Measurements from ENCODE around the gene PCDHA7.
"Not testable (repeated sequence)": the region's sequence is repeated elsewhere in the genome, so short reads cannot be mapped to it uniquely, and the experiment has no call there.

PCDHA7 gene

GRCh38 chr5:140833993-140834392 is at the start of gene PCDHA7:
Gene PCDHA7 (plus strand): TSS chr5:140834269. CDS start chr5:140834384, 115 bp downstream.
- no peak for FAIRE-seq

GRCh38 chr5:140785905-140786686 is 48.0 kb upstream of the PCDHA7 start, which contains the start of gene PCDHA1:
Gene PCDHA1 (plus strand): TSS chr5:140786140.
- no peak for FAIRE-seq

GRCh38 chr5:140787422-140787821 is 46.6 kb upstream of the PCDHA7 start:
- not testable (repeated sequence) for FAIRE-seq

GRCh38 chr5:140787849-140788504 is 46.1 kb upstream of the PCDHA7 start:
- FAIRE-seq = not testable (repeated sequence)

DNA sequence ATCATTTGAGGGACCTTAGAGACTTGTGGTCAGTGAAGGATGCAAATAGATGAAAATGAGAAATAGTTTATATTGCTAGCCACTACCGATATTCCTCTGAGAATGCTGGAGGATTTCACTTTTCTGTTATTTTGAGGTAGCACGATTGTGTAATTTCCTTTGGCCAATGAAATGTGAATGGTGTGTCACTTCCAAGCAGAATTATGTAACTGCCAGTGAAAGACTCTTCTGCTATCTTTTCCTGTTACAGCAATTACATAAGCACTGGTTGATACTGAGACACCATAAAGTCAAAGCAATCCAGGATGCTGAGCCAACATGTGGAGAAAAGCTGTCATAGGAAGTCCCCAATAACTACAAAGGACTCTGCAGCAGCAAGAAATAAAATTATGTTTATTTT is 43.0 kb upstream of the PCDHA7 start:
- no peak for FAIRE-seq

GRCh38 chr5:140794595-140795258 is 39.3 kb upstream of the PCDHA7 start, which contains the start of gene PCDHA2:
Gene PCDHA2 (plus strand): TSS chr5:140794852.
- FAIRE-seq = no peak

DNA sequence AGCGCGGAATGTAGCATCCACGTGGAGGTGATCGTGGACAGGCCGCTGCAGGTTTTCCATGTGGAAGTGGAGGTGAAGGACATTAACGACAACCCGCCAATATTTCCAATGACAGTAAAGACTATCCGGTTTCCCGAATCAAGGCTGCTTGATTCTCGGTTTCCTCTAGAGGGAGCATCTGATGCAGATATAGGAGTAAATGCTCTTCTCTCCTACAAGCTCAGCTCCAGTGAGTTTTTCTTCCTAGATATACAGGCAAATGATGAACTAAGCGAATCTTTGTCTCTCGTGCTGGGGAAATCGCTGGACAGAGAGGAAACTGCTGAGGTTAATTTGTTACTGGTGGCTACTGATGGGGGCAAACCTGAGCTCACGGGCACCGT is 38.8 kb upstream of the PCDHA7 start:
- FAIRE-seq = no peak

DNA sequence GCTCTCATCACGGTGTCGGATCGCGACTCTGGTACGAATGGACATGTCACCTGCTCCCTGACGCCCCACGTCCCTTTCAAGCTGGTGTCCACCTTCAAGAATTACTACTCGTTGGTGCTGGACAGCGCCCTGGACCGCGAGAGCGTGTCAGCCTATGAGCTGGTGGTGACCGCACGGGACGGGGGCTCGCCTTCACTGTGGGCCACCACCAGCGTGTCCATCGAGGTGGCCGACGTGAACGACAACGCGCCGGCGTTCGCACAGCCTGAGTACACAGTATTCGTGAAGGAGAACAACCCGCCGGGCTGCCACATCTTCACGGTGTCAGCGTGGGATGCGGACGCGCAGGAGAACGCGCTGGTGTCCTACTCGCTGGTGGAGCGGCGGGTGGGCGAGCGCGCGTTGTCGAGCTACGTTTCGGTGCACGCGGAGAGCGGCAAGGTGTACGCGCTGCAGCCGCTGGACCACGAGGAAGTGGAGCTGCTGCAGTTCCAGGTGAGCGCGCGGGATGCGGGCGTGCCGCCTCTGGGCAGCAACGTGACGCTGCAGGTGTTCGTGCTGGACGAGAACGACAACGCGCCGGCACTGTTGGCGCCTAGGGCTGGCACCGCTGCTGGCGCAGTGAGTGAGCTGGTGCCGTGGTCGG is 37.9 kb upstream of the PCDHA7 start:
- not testable (repeated sequence) for FAIRE-seq

- no peak for FAIRE-seq
Measured at GRCh38 chr5:140796718-140797095, 37.4 kb upstream of the PCDHA7 start.

- no peak for FAIRE-seq
Measured at GRCh38 chr5:140800816-140801493, 33.1 kb upstream of the PCDHA7 start, which contains the start of gene PCDHA3. Gene PCDHA3 (plus strand): TSS chr5:140801057.

DNA sequence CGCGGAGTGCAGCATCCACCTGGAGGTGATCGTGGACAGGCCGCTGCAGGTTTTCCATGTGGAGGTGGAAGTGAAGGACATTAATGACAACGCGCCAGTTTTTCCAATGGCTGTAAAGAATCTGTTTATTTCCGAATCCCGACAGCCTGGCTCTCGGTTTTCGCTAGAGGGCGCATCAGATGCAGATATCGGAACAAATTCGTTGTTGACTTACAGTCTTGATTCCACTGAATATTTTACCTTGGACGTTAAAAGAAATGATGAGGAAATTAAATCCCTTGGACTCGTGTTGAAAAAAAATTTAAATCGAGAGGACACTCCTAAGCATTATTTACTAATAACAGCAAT is 32.6 kb upstream of the PCDHA7 start:
- no peak for FAIRE-seq

DNA sequence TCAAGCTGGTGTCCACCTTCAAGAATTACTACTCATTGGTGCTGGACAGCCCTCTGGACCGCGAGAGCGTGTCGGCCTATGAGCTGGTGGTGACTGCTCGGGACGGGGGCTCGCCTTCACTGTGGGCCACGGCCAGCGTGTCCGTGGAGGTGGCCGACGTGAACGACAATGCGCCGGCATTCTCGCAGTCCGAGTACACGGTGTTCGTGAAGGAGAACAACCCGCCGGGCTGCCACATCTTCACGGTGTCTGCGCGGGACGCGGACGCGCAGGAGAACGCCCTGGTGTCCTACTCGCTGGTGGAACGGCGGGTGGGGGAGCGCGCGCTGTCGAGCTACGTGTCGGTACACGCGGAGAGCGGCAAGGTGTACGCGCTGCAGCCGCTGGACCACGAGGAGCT is 31.7 kb upstream of the PCDHA7 start:
- not testable (repeated sequence) for FAIRE-seq

DNA sequence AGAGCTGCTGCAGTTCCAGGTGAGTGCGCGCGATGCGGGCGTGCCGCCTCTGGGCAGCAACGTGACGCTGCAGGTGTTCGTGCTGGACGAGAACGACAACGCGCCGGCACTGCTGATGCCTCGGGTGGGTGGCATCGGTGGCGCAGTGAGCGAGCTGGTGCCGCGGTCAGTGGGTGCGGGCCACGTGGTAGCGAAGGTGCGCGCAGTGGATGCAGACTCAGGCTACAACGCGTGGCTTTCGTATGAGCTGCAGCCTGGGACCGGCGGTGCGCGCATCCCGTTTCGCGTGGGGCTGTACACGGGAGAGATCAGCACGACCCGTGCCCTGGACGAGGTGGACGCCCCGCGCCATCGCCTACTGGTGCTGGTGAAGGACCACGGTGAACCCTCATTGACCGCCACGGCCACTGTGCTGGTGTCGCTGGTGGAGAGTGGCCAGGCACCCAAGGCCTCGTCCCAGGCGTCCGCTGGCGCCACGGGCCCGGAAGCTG is 31.2 kb upstream of the PCDHA7 start:
- FAIRE-seq = no peak

- no peak for FAIRE-seq
Measured at GRCh38 chr5:140806834-140807775, 27.0 kb upstream of the PCDHA7 start, which contains the start of gene PCDHA4. Gene PCDHA4 (plus strand): TSS chr5:140807068.

GRCh38 chr5:140808241-140808888 is 25.7 kb upstream of the PCDHA7 start:
- FAIRE-seq = not testable (repeated sequence)

GRCh38 chr5:140808889-140809291 is 25.2 kb upstream of the PCDHA7 start:
- no peak for FAIRE-seq

- no peak for FAIRE-seq
Measured at GRCh38 chr5:140821375-140822280, 12.4 kb upstream of the PCDHA7 start, which contains the start of gene PCDHA5. Gene PCDHA5 (plus strand): TSS chr5:140821613.

GRCh38 chr5:140822281-140822629 is 11.8 kb upstream of the PCDHA7 start:
- no peak for FAIRE-seq

GRCh38 chr5:140822969-140823368 is 11.1 kb upstream of the PCDHA7 start:
- FAIRE-seq = not testable (repeated sequence)
